Measurements from ENCODE around the gene ELL. TPM values are rescaled to one million over a fixed set of nuclear protein-coding genes. Genes with fewer than 3 reads are reported as not detected.

The ELL gene
- total RNA-seq, 1 donor, result 19.9 TPM

DNA sequence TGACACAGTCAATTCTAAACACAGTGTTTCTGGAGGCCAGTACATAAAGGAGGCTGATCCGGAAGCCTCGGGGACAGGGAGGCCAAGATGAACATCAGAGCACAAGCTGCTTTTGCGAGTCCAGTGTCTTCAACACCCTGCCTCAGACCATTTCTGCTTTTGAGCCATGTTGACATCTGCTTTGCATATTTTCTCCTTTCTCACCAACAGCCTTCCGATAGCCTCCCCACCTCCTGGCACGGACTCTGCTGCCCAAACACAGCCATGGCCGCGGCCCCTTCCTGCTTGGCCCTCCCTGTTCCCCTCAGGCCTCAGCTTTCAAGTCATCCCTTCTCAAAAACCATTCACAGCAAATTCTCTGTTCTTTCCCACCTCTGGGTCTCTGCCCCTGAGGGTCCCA, 128.0 kb downstream of the ELL start:
- H3K4me3 ChIP-seq (ENCODE audit: low read depth, low read length), result no peak overlapping the region
- TF ChIP-seq, protein P1, sequence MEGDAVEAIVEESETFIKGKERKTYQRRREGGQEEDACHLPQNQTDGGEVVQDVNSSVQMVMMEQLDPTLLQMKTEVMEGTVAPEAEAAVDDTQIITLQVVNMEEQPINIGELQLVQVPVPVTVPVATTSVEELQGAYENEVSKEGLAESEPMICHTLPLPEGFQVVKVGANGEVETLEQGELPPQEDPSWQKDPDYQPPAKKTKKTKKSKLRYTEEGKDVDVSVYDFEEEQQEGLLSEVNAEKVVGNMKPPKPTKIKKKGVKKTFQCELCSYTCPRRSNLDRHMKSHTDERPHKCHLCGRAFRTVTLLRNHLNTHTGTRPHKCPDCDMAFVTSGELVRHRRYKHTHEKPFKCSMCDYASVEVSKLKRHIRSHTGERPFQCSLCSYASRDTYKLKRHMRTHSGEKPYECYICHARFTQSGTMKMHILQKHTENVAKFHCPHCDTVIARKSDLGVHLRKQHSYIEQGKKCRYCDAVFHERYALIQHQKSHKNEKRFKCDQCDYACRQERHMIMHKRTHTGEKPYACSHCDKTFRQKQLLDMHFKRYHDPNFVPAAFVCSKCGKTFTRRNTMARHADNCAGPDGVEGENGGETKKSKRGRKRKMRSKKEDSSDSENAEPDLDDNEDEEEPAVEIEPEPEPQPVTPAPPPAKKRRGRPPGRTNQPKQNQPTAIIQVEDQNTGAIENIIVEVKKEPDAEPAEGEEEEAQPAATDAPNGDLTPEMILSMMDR (IDR thresholded peaks at IDR 0.05; ENCODE audit: insufficient read depth, low read depth, low read length), result no peak
- no peak for DNase-seq (ENCODE audit: low read depth)

DNA sequence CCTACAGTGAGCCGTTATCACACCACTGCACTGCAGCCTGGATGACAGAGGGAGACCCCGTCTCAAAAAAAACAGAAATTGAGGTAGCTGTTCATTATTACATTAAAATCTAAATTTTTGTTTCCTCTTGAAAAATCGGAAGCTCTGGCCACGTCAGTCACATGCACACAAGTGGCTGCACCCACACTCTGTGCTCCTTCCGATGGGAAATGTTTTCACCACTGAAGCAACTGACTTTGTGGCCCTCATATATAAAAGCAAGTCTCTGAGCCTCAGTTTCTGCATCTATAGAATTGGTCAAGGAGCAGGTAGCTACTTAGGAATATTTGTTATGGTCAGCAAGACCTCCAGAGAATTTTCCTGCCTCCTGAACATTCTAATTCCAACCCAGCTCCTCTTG, 128.9 kb downstream of the ELL start:
- no peak for DNase-seq (ENCODE audit: low read depth)
- H3K4me3 ChIP-seq (ENCODE audit: low read depth, low read length), result no peak overlapping the region
- TF ChIP-seq, protein P1 (IDR thresholded peaks at IDR 0.05; ENCODE audit: insufficient read depth, low read depth, low read length), result no peak

Other genes starting within 250 kb of the ELL start
- 0.86 and 0.97 TPM in 2 replicates for gene IQCN, start 247.6 kb downstream of the ELL start, total RNA-seq
- gene JUND, start 240.4 kb downstream of the ELL start, total RNA-seq, result 111 and 150 TPM in 2 replicates
- gene LSM4, start 199.0 kb downstream of the ELL start, total RNA-seq, result 131 and 143 TPM in 2 replicates
- 24.8 and 29.8 TPM in 2 replicates for gene PGPEP1, start 181.5 kb downstream of the ELL start, total RNA-seq
- 28.9 and 49.9 TPM in 2 replicates for gene GDF15, start 135.9 kb downstream of the ELL start, total RNA-seq
- gene LRRC25, start 124.4 kb downstream of the ELL start, total RNA-seq, result under 0.01 TPM in 1 of 2 replicates, not detected in the other
- gene SSBP4, start 102.7 kb downstream of the ELL start, total RNA-seq, result 56.1 and 73.4 TPM in 2 replicates
- gene ISYNA1, start 83.9 kb downstream of the ELL start, total RNA-seq, result 25.4 and 48.4 TPM in 2 replicates
- 209 and 241 TPM in 2 replicates for gene FKBP8, start 21.5 kb upstream of the ELL start, total RNA-seq
- 92.8 and 93.1 TPM in 2 replicates for gene KXD1, start 35.8 kb upstream of the ELL start, total RNA-seq
- 357 and 396 TPM in 2 replicates for gene UBA52, start 49.8 kb upstream of the ELL start, total RNA-seq
- gene REX1BD, start 66.7 kb upstream of the ELL start, total RNA-seq, result 27.6 and 41.6 TPM in 2 replicates
- gene CRLF1, start 84.7 kb upstream of the ELL start, total RNA-seq, result not detected in 2 replicates
- gene TMEM59L, start 90.8 kb upstream of the ELL start, total RNA-seq, result under 0.01 and 0.32 TPM in 2 replicates
- 2.6 and 3.5 TPM in 2 replicates for gene KLHL26, start 115.0 kb upstream of the ELL start, total RNA-seq
- gene CRTC1, start 161.6 kb upstream of the ELL start, total RNA-seq, result 2.2 and 2.3 TPM in 2 replicates

Measured in fibroblast of villous mesenchyme (primary cell).